ENCODE measurements around the gene TPPP2. TPM values are rescaled to one million over a fixed set of nuclear protein-coding genes. Genes with fewer than 3 reads are reported as not detected.
A peak's percentile ranks its signal among the peaks of the same experiment; 100 is the strongest.

The TPPP2 gene
- polyA plus RNA-seq, 1 donor, result 0.16 TPM

DNA sequence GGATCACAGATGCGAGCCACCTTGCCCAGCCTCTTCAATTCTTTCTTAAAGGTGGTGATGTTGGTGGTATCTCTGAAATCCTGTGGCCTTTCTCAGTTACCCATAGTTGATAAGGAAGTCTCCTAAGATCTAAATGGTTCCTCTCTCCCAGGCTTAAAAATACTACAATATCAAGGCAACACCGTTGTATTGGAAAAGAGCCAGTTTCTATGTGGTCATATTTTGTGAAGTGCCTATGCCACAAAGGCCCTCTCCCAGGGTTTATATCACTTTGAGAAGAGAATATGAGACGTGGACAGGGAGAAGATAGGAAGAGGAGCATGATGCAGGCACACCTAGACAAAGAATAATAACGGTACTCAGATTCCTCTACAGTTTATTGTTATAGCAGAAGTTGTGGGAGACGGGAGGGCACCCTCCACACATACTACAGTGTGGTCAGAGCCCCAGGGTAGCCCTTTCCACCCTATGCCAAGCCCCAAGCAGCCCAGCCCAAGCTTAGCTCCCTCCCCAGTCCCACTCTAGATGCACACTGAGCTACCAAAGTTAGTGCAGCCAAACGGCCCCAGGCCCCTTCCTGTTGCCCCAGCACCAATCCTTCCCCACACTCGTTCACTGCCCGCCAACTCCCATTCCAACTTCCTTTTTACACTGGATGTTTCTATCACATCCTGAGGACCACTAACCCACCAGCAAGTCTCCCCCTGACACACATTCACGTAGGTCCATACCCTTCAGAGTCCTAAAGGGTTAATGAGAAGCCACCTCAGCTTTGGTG, 13.4 kb upstream of the TPPP2 start:
- WGBS (ENCODE audit: insufficient coverage, low lambda C conversion rate), result no CpG with 5 or more reads among the region's 9 CpGs
- DNase-seq, result no peak
- H3K36me3 ChIP-seq (ENCODE audit: control insufficient read depth, insufficient read depth, low read length), result peaks cover 46% of the 10 kb centered on the region

DNA sequence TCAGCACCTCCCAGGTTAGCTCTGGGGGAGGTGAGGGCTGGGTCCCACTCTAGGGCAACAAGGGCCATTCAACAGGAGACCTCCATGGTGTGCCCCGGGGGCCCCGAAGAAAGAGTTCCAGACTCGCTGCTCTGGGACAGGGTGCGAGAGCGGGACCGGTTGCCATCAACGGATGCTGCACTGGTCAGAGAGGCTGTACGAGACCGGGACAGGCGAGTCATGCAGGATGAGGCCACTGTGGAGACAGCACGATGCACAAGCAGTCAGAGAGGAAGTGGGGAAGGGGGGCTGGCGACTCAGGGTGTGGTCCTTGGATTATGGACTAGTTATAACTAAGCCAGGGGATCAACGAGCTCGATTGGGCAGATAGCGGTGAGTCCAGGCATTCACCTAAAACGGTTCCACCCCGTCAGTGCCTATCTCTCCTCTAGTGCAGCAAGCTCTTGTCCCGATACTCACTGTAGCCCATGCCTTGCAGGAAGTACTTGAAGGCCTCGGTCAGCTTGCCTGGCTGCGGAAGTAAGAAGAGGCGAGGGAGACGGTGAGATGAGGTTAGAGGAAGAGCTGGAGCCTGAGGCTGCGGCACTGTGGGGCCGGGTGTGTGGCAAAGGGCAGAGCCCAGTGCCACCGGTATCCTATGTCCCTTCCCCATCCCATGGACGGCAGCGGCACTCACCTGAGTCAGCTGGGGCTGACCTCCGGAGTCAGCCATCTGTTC, 12.3 kb upstream of the TPPP2 start:
- no peak overlapping the region for H3K4me3 ChIP-seq (ENCODE audit: low read length)
- no CpG with 5 or more reads among the region's 28 CpGs for WGBS (ENCODE audit: insufficient coverage, low lambda C conversion rate)
- no peak overlapping the region for H3K27ac ChIP-seq (ENCODE audit: low read length)
- H3K27me3 ChIP-seq (ENCODE audit: control insufficient read depth, insufficient read depth, low read length), result no peaks in the 10 kb centered on the region
- H3K4me1 ChIP-seq (ENCODE audit: control insufficient read depth, insufficient read depth, low read length), result peaks cover 3% of the 10 kb centered on the region
- DNase-seq, result no peak
- H3K36me3 ChIP-seq (ENCODE audit: control insufficient read depth, insufficient read depth, low read length), result peaks cover 48% of the 10 kb centered on the region
- H3K9me3 ChIP-seq (ENCODE audit: control insufficient read depth, low read depth, low read length), result no peaks in the 10 kb centered on the region

More for the DNA sequence above, 13.4 kb upstream of the TPPP2 start:
- no peak overlapping the region for H3K4me3 ChIP-seq (ENCODE audit: low read length)
- no peaks in the 10 kb centered on the region for H3K9me3 ChIP-seq (ENCODE audit: control insufficient read depth, low read depth, low read length)
- H3K27ac ChIP-seq (ENCODE audit: low read length), result no peak overlapping the region
- no peaks in the 10 kb centered on the region for H3K27me3 ChIP-seq (ENCODE audit: control insufficient read depth, insufficient read depth, low read length)
- peaks cover 3% of the 10 kb centered on the region for H3K4me1 ChIP-seq (ENCODE audit: control insufficient read depth, insufficient read depth, low read length)

- H3K9me3 ChIP-seq (ENCODE audit: control insufficient read depth, low read depth, low read length), result no peaks in the 10 kb centered on the region
- H3K27ac ChIP-seq (ENCODE audit: low read length), result no peak overlapping the region
- WGBS (ENCODE audit: insufficient coverage, low lambda C conversion rate), result no CpG with 5 or more reads among the region's 7 CpGs
- peaks cover 3% of the 10 kb centered on the region for H3K4me1 ChIP-seq (ENCODE audit: control insufficient read depth, insufficient read depth, low read length)
- no peaks in the 10 kb centered on the region for H3K27me3 ChIP-seq (ENCODE audit: control insufficient read depth, insufficient read depth, low read length)
- H3K4me3 ChIP-seq (ENCODE audit: low read length), result no peak overlapping the region
- no peak for DNase-seq
- peaks cover 48% of the 10 kb centered on the region for H3K36me3 ChIP-seq (ENCODE audit: control insufficient read depth, insufficient read depth, low read length)
Observed at GRCh38 chr14:21018286-21018685, 11.7 kb upstream of the TPPP2 start.

DNA sequence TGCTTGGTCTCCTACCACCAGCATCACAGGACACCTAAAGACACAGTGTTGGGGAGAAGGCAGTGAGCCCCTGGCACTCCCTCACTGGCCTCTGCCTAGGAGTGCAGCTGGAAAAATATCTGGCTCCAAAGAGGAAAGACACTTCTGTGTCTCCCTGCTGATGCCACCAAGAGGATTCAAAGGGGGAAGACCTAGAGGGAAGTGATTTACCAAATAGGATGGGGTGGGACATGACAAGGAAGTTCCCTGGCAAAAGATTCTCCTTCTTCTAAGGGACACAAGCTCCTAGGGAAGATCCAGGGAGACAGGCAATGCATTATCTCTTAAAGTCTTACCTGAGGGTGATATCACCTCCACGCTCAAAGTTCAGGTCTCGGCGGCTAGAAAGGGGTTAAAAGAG, 11.2 kb upstream of the TPPP2 start:
- DNase-seq, result no peak
- Histone ChIP-seq H3K27ac (ENCODE audit: low read length) (no peak overlapping the region), H3K27me3 (ENCODE audit: control insufficient read depth, insufficient read depth, low read length) (no peaks in the 10 kb centered on the region), H3K4me1 (ENCODE audit: control insufficient read depth, insufficient read depth, low read length) (peaks cover 6% of the 10 kb centered on the region), H3K36me3 (ENCODE audit: control insufficient read depth, insufficient read depth, low read length) (peaks cover 48% of the 10 kb centered on the region), H3K9me3 (ENCODE audit: control insufficient read depth, low read depth, low read length) (no peaks in the 10 kb centered on the region), H3K4me3 (ENCODE audit: low read length) (no peak overlapping the region)
- no CpG with 5 or more reads among the region's 3 CpGs for WGBS (ENCODE audit: insufficient coverage, low lambda C conversion rate)

- no peak for DNase-seq
- Histone ChIP-seq H3K4me1 (ENCODE audit: control insufficient read depth, insufficient read depth, low read length) (peaks cover 11% of the 10 kb centered on the region), H3K27ac (ENCODE audit: low read length) (no peak overlapping the region), H3K36me3 (ENCODE audit: control insufficient read depth, insufficient read depth, low read length) (peaks cover 48% of the 10 kb centered on the region), H3K9me3 (ENCODE audit: control insufficient read depth, low read depth, low read length) (no peaks in the 10 kb centered on the region), H3K27me3 (ENCODE audit: control insufficient read depth, insufficient read depth, low read length) (no peaks in the 10 kb centered on the region), H3K4me3 (ENCODE audit: low read length) (no peak overlapping the region)
- no CpG with 5 or more reads among the region's 1 CpG for whole genome bisulfite sequencing (ENCODE audit: insufficient coverage, low lambda C conversion rate)
Observed at GRCh38 chr14:21019366-21019765, 10.7 kb upstream of the TPPP2 start.

DNA sequence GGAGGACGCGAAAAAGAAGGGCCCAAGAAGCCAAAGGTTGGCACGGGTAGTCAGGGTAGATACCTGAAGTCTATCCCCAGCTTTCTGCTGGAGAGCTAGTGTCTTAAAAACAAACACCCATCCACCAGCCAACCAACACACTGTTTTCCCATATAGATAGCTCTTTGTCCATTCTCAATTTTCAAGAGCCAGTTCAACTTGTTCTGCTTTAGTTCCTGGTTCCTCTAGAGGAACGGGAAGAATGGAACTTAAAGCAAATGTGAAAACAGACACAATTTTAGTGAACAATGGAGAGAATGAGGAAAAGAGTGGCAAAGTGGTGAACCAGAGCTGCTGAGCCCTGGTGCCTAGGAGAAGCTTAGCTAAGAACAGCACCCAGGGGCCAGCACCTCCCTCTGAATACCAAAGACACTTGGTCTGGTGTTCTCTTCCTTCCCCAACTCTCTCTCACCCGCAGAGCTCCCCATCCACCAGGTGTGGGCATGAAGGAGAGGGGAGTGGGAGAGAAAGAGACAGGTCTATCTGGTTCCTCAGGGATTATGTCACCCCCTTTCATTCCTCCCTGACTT, 9.0 kb upstream of the TPPP2 start:
- Histone ChIP-seq H3K4me3 (ENCODE audit: low read length) (no peak overlapping the region), H3K9me3 (ENCODE audit: control insufficient read depth, low read depth, low read length) (no peaks in the 10 kb centered on the region), H3K27me3 (ENCODE audit: control insufficient read depth, insufficient read depth, low read length) (no peaks in the 10 kb centered on the region), H3K4me1 (ENCODE audit: control insufficient read depth, insufficient read depth, low read length) (peaks cover 16% of the 10 kb centered on the region), H3K27ac (ENCODE audit: low read length) (no peak overlapping the region), H3K36me3 (ENCODE audit: control insufficient read depth, insufficient read depth, low read length) (peaks cover 48% of the 10 kb centered on the region)
- no peak for DNase-seq
- no CpG with 5 or more reads among the region's 5 CpGs for WGBS (ENCODE audit: insufficient coverage, low lambda C conversion rate)

DNA sequence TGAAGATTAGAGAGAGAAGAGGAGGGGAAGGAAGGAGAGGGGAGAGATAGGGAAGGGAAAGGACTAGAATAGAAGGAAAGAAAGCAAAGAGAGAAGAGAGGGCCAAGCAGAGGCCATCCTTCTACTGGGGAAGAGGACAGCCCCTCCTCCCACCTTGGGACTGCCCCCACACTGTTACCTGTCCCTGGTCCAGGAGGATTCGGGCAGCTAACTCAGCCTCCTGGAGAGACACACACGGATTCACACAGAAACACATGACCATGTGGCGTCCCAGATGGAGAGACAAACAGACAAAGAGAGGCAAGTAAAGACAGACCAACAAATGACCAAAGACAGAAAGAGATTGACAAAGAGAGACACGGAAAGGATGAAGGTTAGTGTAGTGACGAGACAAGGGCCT, 7.3 kb upstream of the TPPP2 start:
- DNase-seq, result no peak
- Histone ChIP-seq H3K4me1 (ENCODE audit: control insufficient read depth, insufficient read depth, low read length) (peaks cover 16% of the 10 kb centered on the region), H3K4me3 (ENCODE audit: low read length) (no peak overlapping the region), H3K27ac (ENCODE audit: low read length) (no peak overlapping the region), H3K9me3 (ENCODE audit: control insufficient read depth, low read depth, low read length) (no peaks in the 10 kb centered on the region), H3K27me3 (ENCODE audit: control insufficient read depth, insufficient read depth, low read length) (no peaks in the 10 kb centered on the region), H3K36me3 (ENCODE audit: control insufficient read depth, insufficient read depth, low read length) (peaks cover 36% of the 10 kb centered on the region)
- WGBS (ENCODE audit: insufficient coverage, low lambda C conversion rate), result 94% methylated on average over 3 of the region's 5 CpGs

DNA sequence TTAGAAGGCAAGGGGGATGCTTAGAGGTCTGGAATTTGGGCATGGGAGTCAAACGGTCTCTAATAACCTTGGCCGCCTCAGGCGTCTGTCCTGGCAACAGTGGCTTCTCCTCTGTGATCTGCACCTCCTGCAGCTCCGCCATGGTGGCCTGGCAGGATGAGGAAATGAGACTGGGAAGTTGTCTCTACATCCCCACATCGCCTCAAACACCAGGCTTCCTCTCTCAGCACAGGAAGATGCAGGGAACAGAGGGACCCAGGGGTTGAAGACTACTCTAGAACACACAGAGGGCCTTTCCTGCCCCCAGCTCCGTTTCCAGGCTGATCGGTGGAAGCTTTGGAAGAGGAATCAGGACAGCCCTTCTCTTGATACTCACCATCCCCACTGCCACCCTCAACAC, 6.8 kb upstream of the TPPP2 start:
- Histone ChIP-seq H3K27ac (ENCODE audit: low read length) (no peak overlapping the region), H3K36me3 (ENCODE audit: control insufficient read depth, insufficient read depth, low read length) (peaks cover 31% of the 10 kb centered on the region), H3K27me3 (ENCODE audit: control insufficient read depth, insufficient read depth, low read length) (no peaks in the 10 kb centered on the region), H3K4me3 (ENCODE audit: low read length) (no peak overlapping the region), H3K9me3 (ENCODE audit: control insufficient read depth, low read depth, low read length) (no peaks in the 10 kb centered on the region), H3K4me1 (ENCODE audit: control insufficient read depth, insufficient read depth, low read length) (peaks cover 15% of the 10 kb centered on the region)
- no CpG with 5 or more reads among the region's 7 CpGs for WGBS (ENCODE audit: insufficient coverage, low lambda C conversion rate)
- no peak for DNase-seq

DNA sequence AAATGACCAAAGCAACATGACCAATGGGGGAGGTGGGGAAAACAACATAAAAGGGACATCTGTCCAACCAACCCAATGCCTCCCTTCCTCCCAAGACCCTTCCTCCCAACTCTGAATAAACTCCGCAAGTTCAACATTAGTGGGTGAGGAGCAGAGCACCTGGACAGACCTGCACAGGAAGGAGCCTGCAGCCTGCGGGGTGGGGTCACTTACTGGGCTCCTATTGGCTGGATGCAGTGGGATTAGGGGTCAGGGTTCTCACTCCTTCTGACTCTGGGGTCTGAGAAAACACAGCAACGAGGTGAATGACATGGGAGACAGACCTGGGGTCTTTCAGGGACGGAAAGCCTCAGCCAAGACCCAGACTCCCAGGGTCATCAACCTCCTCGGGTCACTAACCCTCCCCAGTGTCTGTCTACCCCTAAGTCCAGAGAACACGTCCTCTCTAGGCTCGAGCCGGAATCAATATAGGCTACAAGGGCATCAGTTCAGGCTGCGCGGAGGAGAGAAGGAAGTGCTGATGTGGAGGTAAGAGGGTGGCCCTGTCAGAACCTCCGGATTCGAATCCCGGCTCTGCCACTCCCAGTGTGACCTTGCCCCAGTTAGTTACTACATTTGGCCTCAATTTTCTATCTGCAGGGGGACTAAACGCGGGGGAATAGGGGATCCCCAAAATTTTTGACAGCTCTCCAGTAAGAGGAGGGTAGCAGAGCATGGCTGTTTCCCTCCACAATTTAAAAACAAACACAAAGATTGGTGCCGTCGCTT, 6.0 kb upstream of the TPPP2 start:
- Histone ChIP-seq H3K27ac (ENCODE audit: low read length) (peak overlapping the region; percentile 14), H3K36me3 (ENCODE audit: control insufficient read depth, insufficient read depth, low read length) (peaks cover 24% of the 10 kb centered on the region), H3K27me3 (ENCODE audit: control insufficient read depth, insufficient read depth, low read length) (no peaks in the 10 kb centered on the region), H3K9me3 (ENCODE audit: control insufficient read depth, low read depth, low read length) (no peaks in the 10 kb centered on the region), H3K4me1 (ENCODE audit: control insufficient read depth, insufficient read depth, low read length) (peaks cover 13% of the 10 kb centered on the region), H3K4me3 (ENCODE audit: low read length) (peak overlapping the region; percentile 79)
- WGBS (ENCODE audit: insufficient coverage, low lambda C conversion rate), result no CpG with 5 or more reads among the region's 17 CpGs
- peak in 1 of 2 donors; percentile 47 for DNase-seq

Measured in large intestine (tissue), 3 donors.